GM19324 (cell line): ENCODE data around the gene SLC4A2.
"Not testable (repeated sequence)": the region's sequence is repeated elsewhere in the genome, so short reads cannot be mapped to it uniquely, and the experiment has no call there.

Source experiments
- ATAC-seq: cut with Tn5 transposase; IDR thresholded peaks from one replicate; pipeline ENCODE4 v1.9.1; 2021; ENCODE audit warnings: mild to moderate bottlenecking, moderate library complexity; ENCODE audit not compliant: unreplicated experiment, low FRiP score

SLC4A2 gene

GRCh38 chr7:151059367-151060112 is at the start of gene SLC4A2:
TSS of gene SLC4A2 (plus strand) at chr7:151059589. CDS start at chr7:151061988, 2,399 bp downstream.
- peak; percentile 43 for ATAC-seq

GRCh38 chr7:151010037-151010306 is 49.4 kb upstream of the SLC4A2 start:
- no peak for ATAC-seq

GRCh38 chr7:151010307-151011096 is 48.9 kb upstream of the SLC4A2 start:
- ATAC-seq = no peak

GRCh38 chr7:151011097-151011409 is 48.3 kb upstream of the SLC4A2 start:
- ATAC-seq = no peak

- not testable (repeated sequence) for ATAC-seq
These were observed 47.8 kb upstream of the SLC4A2 start for GRCh38 chr7:151011616-151012015.

GRCh38 chr7:151012031-151012692 is 47.2 kb upstream of the SLC4A2 start:
- no peak for ATAC-seq

- no peak for ATAC-seq
These were observed 46.5 kb upstream of the SLC4A2 start for GRCh38 chr7:151012911-151013347.

GRCh38 chr7:151013356-151013732 is 46.0 kb upstream of the SLC4A2 start:
- no peak for ATAC-seq

GRCh38 chr7:151013733-151014497 is 45.5 kb upstream of the SLC4A2 start:
- ATAC-seq = no peak

- ATAC-seq = no peak
These were observed 44.4 kb upstream of the SLC4A2 start for GRCh38 chr7:151014950-151015349.

GRCh38 chr7:151015967-151016366 is 43.4 kb upstream of the SLC4A2 start:
- no peak for ATAC-seq

GRCh38 chr7:151016505-151016904 is 42.9 kb upstream of the SLC4A2 start:
- ATAC-seq = no peak

- ATAC-seq = no peak
These were observed 42.4 kb upstream of the SLC4A2 start for GRCh38 chr7:151016942-151017341.

- no peak for ATAC-seq
These were observed 41.9 kb upstream of the SLC4A2 start for GRCh38 chr7:151017370-151017952.

GRCh38 chr7:151017953-151018420 is 41.4 kb upstream of the SLC4A2 start:
- ATAC-seq = peak; percentile 45

- ATAC-seq = no peak
These were observed 40.8 kb upstream of the SLC4A2 start for GRCh38 chr7:151018421-151019129.

GRCh38 chr7:151019130-151019447 is 40.3 kb upstream of the SLC4A2 start:
- no peak for ATAC-seq

- ATAC-seq = no peak
These were observed 39.2 kb upstream of the SLC4A2 start for GRCh38 chr7:151020231-151020630.

GRCh38 chr7:151023232-151023631 is 36.2 kb upstream of the SLC4A2 start:
- ATAC-seq = no peak
